Left lobe of liver (tissue), 2 donors: Measurements from ENCODE around the gene FAM47C. TPM values are rescaled to one million over a fixed set of nuclear protein-coding genes. Genes with fewer than 3 reads are reported as not detected.
A peak's percentile ranks its signal among the peaks of the same experiment; 100 is the strongest.
"Not testable (repeated sequence)": the region's sequence is repeated elsewhere in the genome, so short reads cannot be mapped to it uniquely, and the experiment has no call there.

Experiments
- ATAC-seq: fragments of 200-7000 bp; cut with Tn5 transposase; one replicate; pipeline ENCODE4 v1.9.1; 2020; ENCODE audit warnings: mild to moderate bottlenecking, moderate library complexity
- DNase-seq: peaks from one replicate; pipeline ENCODE4 v3.0.0-alpha.2; 2020; ENCODE audit warnings: low spot score
- total RNA-seq: library from RNA; stranded (reverse); gene quantifications from one replicate; pipeline ENCODE4 v1.2.1, GENCODE V29; 2021
- donor health status: DM: no; HTN: no; CAD: no; lungs with moderate emphysema.
- donor health status: DM: no; HTN: yes; CAD: no.

The FAM47C gene
- total RNA-seq, result not detected

GRCh38 chrX:37008182-37008581 is at the start of gene FAM47C:
FAM47C (plus strand) TSS chrX:37008366; CDS start chrX:37008411, 45 bp downstream.
- not testable (repeated sequence) for ATAC-seq, DNase-seq

- ATAC-seq, result no peak
- peak; percentile 44 for DNase-seq
Observed at GRCh38 chrX:36961590-36961989, 46.6 kb upstream of the FAM47C start.

- ATAC-seq (peak; percentile 85), DNase-seq (peak; percentile 83)
Observed at GRCh38 chrX:36963069-36963808, 44.9 kb upstream of the FAM47C start.

GRCh38 chrX:36963852-36964251 is 44.3 kb upstream of the FAM47C start:
- peak; percentile 48 for ATAC-seq
- peak; percentile 44 for DNase-seq

GRCh38 chrX:36973575-36973974 is 34.6 kb upstream of the FAM47C start:
- ATAC-seq, result no peak
- no peak for DNase-seq

DNA sequence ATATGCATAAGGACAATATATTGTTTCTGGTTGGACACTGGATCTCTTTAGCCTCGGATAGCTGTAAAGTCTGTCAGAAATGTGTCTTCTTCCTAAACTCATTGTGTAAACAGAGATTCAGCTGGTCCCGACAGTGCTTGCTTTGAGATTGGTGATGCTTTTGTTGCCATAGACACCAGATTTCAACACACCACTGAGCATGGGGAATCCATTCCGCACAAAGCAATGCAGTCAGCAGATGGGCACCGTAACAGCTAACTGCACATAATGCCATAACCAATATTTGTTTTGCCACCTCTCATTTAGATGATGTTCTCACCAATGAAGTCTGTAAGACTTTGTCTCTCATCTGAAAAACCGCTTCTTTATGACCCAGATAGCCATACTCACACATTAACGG is 33.3 kb upstream of the FAM47C start:
- ATAC-seq (no peak), DNase-seq (no peak)

- no peak for DNase-seq
- ATAC-seq, result no peak
Observed at GRCh38 chrX:36978886-36979285, 29.3 kb upstream of the FAM47C start.

DNA sequence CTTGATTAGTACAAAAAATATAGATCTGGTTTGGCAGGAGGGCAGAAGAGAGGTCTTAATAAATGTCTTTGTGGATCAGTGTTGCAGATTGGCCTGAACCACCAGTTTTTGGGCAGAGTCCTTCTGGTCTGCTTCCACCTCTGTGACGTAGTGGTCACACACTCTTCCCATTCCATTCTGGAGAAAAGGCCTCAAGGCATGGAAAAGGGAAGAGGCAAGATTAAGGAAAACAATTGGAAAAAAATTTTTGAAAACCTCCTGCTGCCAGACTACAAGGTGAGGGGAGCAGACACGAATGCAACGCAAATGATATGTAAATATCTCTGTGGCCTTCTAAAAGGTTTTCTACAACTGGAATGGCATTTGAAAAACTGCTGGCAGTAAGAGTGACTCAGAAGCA is 24.3 kb upstream of the FAM47C start:
- no peak for ATAC-seq
- DNase-seq, result no peak

DNA sequence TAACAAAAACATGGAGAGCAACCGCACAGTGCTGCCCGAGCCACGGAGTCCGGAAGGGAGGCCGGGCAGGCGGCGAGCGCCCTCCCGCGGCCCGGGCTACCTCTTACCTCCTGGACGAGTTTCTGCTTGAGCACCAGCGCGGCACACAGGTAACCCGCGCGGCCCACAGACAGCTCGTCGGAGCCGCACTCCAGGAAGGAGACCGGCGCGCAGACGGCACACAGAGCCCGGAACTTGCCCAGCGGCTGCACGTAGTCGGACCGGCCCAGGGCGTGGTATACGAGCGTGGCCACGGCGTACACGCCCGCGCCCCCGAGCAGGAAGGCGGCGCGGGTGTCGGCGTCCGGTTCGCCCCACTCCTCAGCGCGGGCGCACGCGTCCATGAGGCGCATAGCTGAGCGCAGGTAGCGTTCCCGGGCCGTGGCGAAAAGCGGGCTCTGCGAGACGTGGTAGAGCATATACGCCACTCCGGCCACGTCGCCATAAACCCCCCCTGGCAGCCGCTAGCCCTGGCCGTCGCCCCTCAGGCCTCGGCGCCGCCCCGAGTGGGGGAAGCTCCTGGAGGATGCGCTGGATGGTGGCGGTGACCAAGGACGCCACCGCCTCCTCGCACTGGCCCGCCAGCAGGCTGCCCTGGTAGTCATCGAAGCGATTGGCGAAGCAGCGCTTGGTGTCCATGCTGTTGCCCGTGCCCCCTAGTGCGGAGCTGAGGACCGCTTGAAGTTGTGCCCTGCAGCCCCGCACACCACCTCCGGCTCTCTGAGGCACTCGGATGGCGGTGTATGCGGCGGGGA is 22.6 kb upstream of the FAM47C start:
- not testable (repeated sequence) for DNase-seq
- ATAC-seq, result peak; percentile 90

DNA sequence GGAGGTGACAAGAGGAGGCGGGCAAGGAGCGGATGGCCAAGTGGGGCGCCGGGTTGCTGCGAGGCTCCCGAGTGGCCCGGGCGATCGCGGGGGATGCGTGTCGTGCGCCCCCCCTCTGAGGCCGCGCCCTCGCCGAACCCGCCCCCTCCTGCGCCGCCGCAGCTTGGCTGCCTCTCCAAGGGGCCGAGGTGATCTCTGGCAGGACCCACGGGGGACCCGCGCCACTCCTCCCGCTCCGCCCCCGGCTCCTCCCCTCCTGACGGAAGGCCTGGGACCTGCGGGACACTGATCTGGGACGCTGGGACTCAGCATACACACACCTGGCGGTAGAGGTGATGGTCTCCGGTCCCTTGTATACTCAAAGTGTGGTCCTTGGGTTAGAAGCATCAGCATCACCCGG is 21.9 kb upstream of the FAM47C start:
- ATAC-seq, result peak; percentile 37
- no peak for DNase-seq

GRCh38 chrX:36987212-36987611 is 21.0 kb upstream of the FAM47C start:
- not testable (repeated sequence) for ATAC-seq, DNase-seq

GRCh38 chrX:37000140-37000539 is 8.0 kb upstream of the FAM47C start:
- DNase-seq, result no peak
- no peak for ATAC-seq

GRCh38 chrX:37010496-37010895 is 2.3 kb downstream of the FAM47C start:
- ATAC-seq (no peak), DNase-seq (no peak)

GRCh38 chrX:37034260-37034659 is 26.1 kb downstream of the FAM47C start:
- not testable (repeated sequence) for ATAC-seq, DNase-seq

DNA sequence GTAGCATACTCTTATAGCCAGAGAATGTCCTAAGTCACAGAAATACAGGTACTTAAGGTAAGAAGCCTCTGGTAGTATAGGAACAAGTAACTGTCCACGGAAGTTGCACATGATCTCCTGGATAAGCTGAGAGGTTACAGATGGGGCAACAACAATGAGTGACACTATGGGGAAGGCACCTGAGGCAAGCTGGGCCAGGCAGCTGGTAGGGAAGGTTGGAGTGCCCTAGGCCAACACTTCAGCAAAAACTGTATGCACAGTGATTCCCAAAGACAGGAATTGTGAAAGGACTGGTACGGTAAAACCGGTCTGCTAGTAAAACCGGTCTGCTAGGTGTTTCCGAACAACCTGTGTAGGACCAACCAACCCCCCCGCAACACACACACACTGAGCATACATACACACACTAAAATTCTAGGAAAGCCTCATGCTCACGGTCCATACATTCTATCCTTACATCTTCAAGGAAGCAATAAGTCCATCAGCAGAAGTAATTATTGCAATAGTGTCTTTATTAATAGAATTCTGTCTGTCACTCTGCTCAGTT is 28.6 kb downstream of the FAM47C start:
- not testable (repeated sequence) for DNase-seq, ATAC-seq

DNA sequence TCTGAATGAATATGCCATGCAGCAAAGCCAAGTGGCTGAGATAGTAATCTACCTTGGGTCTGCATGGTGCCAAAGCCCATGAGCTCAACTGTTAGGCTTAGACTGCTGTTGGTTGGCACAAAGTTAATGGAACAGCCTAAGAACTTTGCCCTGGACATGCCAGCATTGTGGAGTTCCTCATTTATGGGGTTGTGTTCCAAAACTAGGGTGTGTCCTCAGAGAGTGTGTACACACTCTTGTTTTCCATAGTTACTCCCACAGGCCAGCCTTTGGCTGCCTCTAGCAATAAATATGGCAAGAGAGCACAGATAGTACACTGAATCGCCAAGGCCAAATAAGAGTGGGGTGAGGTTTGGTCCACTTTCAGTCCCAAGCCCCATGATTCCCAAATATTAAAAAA is 30.6 kb downstream of the FAM47C start:
- ATAC-seq, DNase-seq: not testable (repeated sequence)

- not testable (repeated sequence) for ATAC-seq, DNase-seq
Observed at GRCh38 chrX:37042956-37043885, 35.1 kb downstream of the FAM47C start.

DNA sequence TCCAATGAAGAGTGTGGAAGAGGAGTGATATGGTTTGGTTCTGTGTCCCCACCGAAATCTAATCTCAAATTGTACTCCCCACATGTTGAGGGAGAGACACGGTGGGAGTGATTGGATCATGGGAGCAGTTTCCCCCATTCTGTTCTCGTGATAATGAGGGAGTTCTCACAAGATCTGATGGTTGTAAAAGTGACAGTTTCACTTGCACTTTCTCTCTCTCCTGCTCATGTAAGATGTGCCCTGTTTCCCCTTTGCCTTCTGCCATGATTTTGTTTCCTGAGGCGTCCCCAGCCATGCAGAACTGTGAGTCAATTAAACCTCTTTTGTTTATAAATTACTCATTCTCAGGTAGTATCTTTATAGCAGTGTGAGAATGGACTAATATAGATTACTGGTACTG is 39.6 kb downstream of the FAM47C start:
- DNase-seq (no peak), ATAC-seq (no peak)

DNA sequence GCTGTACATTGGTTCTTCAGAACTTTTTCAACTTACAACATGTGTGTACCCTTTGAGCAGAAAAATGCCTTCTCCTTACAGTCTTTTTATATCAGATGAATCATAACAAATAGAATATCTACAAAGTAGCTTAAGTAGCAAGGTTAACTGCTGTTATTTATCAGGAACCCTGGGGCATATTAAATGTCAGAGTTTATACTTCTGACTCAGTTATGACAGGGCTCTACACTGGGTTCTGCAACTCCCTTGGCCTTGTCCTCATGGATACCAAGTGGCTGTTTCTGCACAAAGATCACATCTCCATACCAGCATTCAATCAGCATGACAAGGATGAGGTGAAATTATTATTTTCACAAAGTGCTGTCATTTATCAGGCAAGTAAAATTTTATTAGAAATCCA is 49.4 kb downstream of the FAM47C start:
- DNase-seq, result not testable (repeated sequence)

GRCh38 chrX:37060999-37061398 is 52.8 kb downstream of the FAM47C start:
- peak; percentile 83 for ATAC-seq

More for the DNA sequence above, 49.4 kb downstream of the FAM47C start:
- not testable (repeated sequence) for ATAC-seq

More at GRCh38 chrX:37060999-37061398, 52.8 kb downstream of the FAM47C start:
- DNase-seq, result no peak
